HepG2 (cell line): Measurements from ENCODE around the gene CCDC70. TPM values are rescaled to one million over a fixed set of nuclear protein-coding genes. Genes with fewer than 3 reads are reported as not detected.
A peak's percentile ranks its signal among the peaks of the same experiment; 100 is the strongest.

ENCODE experiments used
- ELF4 ChIP-seq: sonication (generic); formaldehyde crosslinking; IDR thresholded peaks from 2 replicates; pipeline ENCODE4 v1.5.0; 2020; ENCODE audit warnings: missing genetic modification reagents, mild to moderate bottlenecking, moderate library complexity, borderline replicate concordance
- GATA4 ChIP-seq: sonication (generic); IDR thresholded peaks from 2 replicates; pipeline ENCODE4 v1.6.1; 2016; ENCODE audit warnings: antibody characterized with exemption, low read depth, borderline replicate concordance
- HOXA3 ChIP-seq: sonication (generic); formaldehyde crosslinking; IDR thresholded peaks from 2 replicates; pipeline ENCODE4 v1.5.0; 2020; ENCODE audit warnings: missing genetic modification reagents
- IKZF4 ChIP-seq: sonication (generic); formaldehyde crosslinking; IDR thresholded peaks from 2 replicates; pipeline ENCODE4 v1.5.1; 2020; ENCODE audit warnings: borderline replicate concordance, mild to moderate bottlenecking, low read depth, missing genetic modification reagents; ENCODE audit errors: not compliant biosample characterization
- IRX3 ChIP-seq: sonication (generic); formaldehyde crosslinking; IDR thresholded peaks from 2 replicates; pipeline ENCODE4 v1.8.1; 2023; ENCODE audit warnings: mild to moderate bottlenecking, low read depth, missing genetic modification reagents, borderline replicate concordance
- ISL2 ChIP-seq: sonication (generic); formaldehyde crosslinking; IDR thresholded peaks from 2 replicates; pipeline ENCODE4 v1.5.0; 2020; ENCODE audit warnings: missing genetic modification reagents
- KMT2B ChIP-seq: IDR thresholded peaks from 2 replicates; pipeline ENCODE4 v1.6.1; 2016; ENCODE audit warnings: missing genetic modification reagents, missing compliant biosample characterization
- RNF2 ChIP-seq: fragments of 450-650 bp; conservative IDR thresholded peaks from 2 replicates; pipeline ENCODE4 v1.6.1; 2016; ENCODE audit warnings: low read depth
- SALL1 ChIP-seq: sonication (generic); formaldehyde crosslinking; IDR thresholded peaks from 2 replicates; pipeline ENCODE4 v1.8.0; 2022; ENCODE audit warnings: mild to moderate bottlenecking, missing genetic modification reagents
- SRF ChIP-seq: IDR thresholded peaks from 2 replicates; pipeline ENCODE4 v1.6.1; 2011; ENCODE audit warnings: mild to moderate bottlenecking, low read depth, low read length, moderate library complexity
- U2AF2 ChIP-seq: fragments of 200-400 bp; formaldehyde crosslinking; IDR thresholded peaks from 2 replicates; pipeline ENCODE4 v1.6.1; 2017; ENCODE audit warnings: low read depth, mild to moderate bottlenecking, low read length
- ZBTB38 ChIP-seq: sonication (generic); formaldehyde crosslinking; IDR thresholded peaks from 2 replicates; pipeline ENCODE4 v1.5.1; 2020; ENCODE audit warnings: mild to moderate bottlenecking, missing genetic modification reagents
- ZBTB42 ChIP-seq: sonication (generic); formaldehyde crosslinking; IDR thresholded peaks from 2 replicates; pipeline ENCODE4 v1.5.0; 2020; ENCODE audit warnings: mild to moderate bottlenecking, missing genetic modification reagents
- ZNF678 ChIP-seq: sonication (generic); formaldehyde crosslinking; IDR thresholded peaks from 2 replicates; pipeline ENCODE4 v1.4.0; 2020; ENCODE audit warnings: mild to moderate bottlenecking, missing genetic modification reagents
- polyA plus RNA-seq, 8 experiments: library from polyadenylated mRNA; depleted of rRNA in 3 of 8; stranded (reverse) in 7 of 8; unstranded in 1 of 8; fragments of >200 nt; fragmentation: Illumina TruSeq in 4 of 8; extraction: Trizol in 4 of 8; gene quantifications; 2 replicates each; pipeline versions ENCODE4 v1.2.1 to v1.2.3, GENCODE V29; 2011 to 2016; ENCODE audit warnings: low read depth in 4 of 8, missing spikeins in 1 of 8, mixed read lengths in 1 of 8; ENCODE audit not compliant: insufficient read depth in 1 of 8
- total RNA-seq, 5 experiments: library from RNA; depleted of rRNA; stranded (reverse); fragments of >200 nt; fragmentation: Illumina TruSeq; extraction: Trizol; gene quantifications; 2 replicates each; pipeline ENCODE4 v1.2.3, GENCODE V29; 2016; ENCODE audit warnings: low read depth in 1 of 5
- TF ChIP-seq, protein P1 (sequence below): sonication (generic); formaldehyde crosslinking; IDR thresholded peaks from 2 replicates; pipeline ENCODE4 v1.4.0; 2020; ENCODE audit warnings: missing genetic modification reagents, borderline replicate concordance
- TF ChIP-seq, protein P2 (sequence below): sonication (generic); formaldehyde crosslinking; IDR thresholded peaks from 2 replicates; pipeline ENCODE4 v1.5.0; 2020; ENCODE audit warnings: missing genetic modification reagents
- TF ChIP-seq, protein P3 (sequence below): sonication (generic); formaldehyde crosslinking; IDR thresholded peaks from 2 replicates; pipeline ENCODE4 v1.4.0; 2020; ENCODE audit warnings: missing genetic modification reagents

CCDC70 gene
- total and polyA plus RNA-seq, 2 of the 13 experiments (the other 11 are each of a cell fraction or from before 2014, with no cell fraction given): 0.13 TPM; not detected in 1

DNA sequence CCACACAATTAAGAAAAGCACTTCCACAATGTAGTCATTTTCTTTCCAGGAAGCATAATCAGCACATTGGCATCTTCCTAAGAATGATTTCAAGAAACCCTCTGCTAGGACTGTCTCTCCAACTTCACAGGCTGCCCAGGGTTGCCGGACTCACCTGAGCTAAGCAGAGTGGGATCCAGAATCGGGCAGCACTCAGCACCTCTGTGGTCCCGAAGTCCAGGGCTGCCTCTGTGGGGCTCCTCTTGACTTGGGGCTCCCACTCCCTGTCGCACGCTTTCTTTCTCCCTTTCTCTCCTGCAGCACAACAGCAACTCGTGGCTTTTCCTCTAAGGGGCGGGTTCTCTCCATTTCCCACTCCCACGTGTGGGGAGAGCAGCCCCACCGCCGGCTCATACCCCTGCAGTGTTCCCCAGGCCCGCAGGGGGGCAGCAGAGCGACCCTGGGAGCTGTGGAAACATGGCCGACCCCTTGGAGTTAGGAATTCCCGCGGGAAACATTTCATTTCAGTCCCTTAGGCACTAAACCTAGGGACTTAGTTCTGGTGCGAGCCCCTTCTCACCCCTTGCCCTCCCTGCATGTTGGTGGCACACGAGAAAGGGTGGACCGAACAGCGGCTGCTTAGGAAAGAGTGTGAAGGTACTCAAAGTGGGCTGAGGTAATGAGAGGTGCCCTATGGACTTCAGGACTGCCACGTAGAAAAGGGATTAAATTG is 16.8 kb upstream of the CCDC70 start, which contains the start of gene TMEM272 (continued):
- TF ChIP-seq ZBTB38 (peak; percentile 15; the same call in 1 of the 2 replicates), U2AF2 (no peak), SRF (no peak), RNF2 (no peak), ISL2 (CRISPR knock-in tag) (no peak), ZBTB42 (no peak), HOXA3 (CRISPR knock-in tag) (peak; percentile 57; the same call in 1 of the 2 replicates), GATA4 (no peak), IRX3 (CRISPR knock-in tag) (no peak), SALL1 (no peak), ELF4 (no peak), ZNF678 (CRISPR knock-in tag) (no peak), KMT2B (no peak), IKZF4 (CRISPR knock-in tag) (no peak)
- TF ChIP-seq, protein P1, sequence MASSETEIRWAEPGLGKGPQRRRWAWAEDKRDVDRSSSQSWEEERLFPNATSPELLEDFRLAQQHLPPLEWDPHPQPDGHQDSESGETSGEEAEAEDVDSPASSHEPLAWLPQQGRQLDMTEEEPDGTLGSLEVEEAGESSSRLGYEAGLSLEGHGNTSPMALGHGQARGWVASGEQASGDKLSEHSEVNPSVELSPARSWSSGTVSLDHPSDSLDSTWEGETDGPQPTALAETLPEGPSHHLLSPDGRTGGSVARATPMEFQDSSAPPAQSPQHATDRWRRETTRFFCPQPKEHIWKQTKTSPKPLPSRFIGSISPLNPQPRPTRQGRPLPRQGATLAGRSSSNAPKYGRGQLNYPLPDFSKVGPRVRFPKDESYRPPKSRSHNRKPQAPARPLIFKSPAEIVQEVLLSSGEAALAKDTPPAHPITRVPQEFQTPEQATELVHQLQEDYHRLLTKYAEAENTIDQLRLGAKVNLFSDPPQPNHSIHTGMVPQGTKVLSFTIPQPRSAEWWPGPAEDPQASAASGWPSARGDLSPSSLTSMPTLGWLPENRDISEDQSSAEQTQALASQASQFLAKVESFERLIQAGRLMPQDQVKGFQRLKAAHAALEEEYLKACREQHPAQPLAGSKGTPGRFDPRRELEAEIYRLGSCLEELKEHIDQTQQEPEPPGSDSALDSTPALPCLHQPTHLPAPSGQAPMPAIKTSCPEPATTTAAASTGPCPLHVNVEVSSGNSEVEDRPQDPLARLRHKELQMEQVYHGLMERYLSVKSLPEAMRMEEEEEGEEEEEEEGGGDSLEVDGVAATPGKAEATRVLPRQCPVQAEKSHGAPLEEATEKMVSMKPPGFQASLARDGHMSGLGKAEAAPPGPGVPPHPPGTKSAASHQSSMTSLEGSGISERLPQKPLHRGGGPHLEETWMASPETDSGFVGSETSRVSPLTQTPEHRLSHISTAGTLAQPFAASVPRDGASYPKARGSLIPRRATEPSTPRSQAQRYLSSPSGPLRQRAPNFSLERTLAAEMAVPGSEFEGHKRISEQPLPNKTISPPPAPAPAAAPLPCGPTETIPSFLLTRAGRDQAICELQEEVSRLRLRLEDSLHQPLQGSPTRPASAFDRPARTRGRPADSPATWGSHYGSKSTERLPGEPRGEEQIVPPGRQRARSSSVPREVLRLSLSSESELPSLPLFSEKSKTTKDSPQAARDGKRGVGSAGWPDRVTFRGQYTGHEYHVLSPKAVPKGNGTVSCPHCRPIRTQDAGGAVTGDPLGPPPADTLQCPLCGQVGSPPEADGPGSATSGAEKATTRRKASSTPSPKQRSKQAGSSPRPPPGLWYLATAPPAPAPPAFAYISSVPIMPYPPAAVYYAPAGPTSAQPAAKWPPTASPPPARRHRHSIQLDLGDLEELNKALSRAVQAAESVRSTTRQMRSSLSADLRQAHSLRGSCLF (CRISPR knock-in tag): no peak
- TF ChIP-seq, protein P2, sequence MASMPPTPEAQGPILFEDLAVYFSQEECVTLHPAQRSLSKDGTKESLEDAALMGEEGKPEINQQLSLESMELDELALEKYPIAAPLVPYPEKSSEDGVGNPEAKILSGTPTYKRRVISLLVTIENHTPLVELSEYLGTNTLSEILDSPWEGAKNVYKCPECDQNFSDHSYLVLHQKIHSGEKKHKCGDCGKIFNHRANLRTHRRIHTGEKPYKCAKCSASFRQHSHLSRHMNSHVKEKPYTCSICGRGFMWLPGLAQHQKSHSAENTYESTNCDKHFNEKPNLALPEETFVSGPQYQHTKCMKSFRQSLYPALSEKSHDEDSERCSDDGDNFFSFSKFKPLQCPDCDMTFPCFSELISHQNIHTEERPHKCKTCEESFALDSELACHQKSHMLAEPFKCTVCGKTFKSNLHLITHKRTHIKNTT: no peak
- TF ChIP-seq, protein P3, sequence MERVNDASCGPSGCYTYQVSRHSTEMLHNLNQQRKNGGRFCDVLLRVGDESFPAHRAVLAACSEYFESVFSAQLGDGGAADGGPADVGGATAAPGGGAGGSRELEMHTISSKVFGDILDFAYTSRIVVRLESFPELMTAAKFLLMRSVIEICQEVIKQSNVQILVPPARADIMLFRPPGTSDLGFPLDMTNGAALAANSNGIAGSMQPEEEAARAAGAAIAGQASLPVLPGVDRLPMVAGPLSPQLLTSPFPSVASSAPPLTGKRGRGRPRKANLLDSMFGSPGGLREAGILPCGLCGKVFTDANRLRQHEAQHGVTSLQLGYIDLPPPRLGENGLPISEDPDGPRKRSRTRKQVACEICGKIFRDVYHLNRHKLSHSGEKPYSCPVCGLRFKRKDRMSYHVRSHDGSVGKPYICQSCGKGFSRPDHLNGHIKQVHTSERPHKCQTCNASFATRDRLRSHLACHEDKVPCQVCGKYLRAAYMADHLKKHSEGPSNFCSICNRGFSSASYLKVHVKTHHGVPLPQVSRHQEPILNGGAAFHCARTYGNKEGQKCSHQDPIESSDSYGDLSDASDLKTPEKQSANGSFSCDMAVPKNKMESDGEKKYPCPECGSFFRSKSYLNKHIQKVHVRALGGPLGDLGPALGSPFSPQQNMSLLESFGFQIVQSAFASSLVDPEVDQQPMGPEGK (CRISPR knock-in tag): peak; percentile 31; the same call in 1 of the 2 replicates
